ENCODE results near the gene A4GNT. TPM values are rescaled to one million over a fixed set of nuclear protein-coding genes. Genes with fewer than 3 reads are reported as not detected.

The A4GNT gene
- total and polyA plus RNA-seq, 2 of the 8 experiments (the other 6 are each of a cell fraction or from before 2014, with no cell fraction given) = not detected

GRCh38 chr3:138172625-138173024 is 40.4 kb upstream of the A4GNT start:
- Histone ChIP-seq H3K4me3 (ENCODE audit: extremely low read depth in 1 of 4, insufficient read depth in 2 of 4, low read depth in 3 of 4, low read length in 4 of 4) (no peak overlapping the region), H2BK15ac (ENCODE audit: low read length) (no peak overlapping the region), H3K79me2 (ENCODE audit: control insufficient read depth in 1 of 2, insufficient read depth in 2 of 2, low read length in 2 of 2) (peaks cover 0 to 20% of the 10 kb centered on the region in 2 experiments; a peak in 2 of 4 replicates), H3K4me1 (replicated peaks in 1 of 4; ENCODE audit: control insufficient read depth in 3 of 4, insufficient read depth in 4 of 4, low read length in 3 of 4) (no peaks in the 10 kb centered on the region; a peak in 1 of 7 replicates), H4K5ac (ENCODE audit: insufficient read length, low read depth, low read length) (no peak overlapping the region), H2BK5ac (ENCODE audit: low read depth, low read length) (no peak overlapping the region), H3K27me3 (replicated peaks in 1 of 4; ENCODE audit: control insufficient read depth in 3 of 4, extremely low read depth in 1 of 4, insufficient read depth in 3 of 4, low read length in 3 of 4) (no peaks in the 10 kb centered on the region), H3K9ac (replicated peaks in 1 of 4; ENCODE audit: extremely low read depth in 1 of 4, low read depth in 3 of 4, low read length in 3 of 4) (no peak overlapping the region), H4K8ac (ENCODE audit: extremely low read depth, insufficient read depth, low read length) (no peak overlapping the region), H2BK12ac (ENCODE audit: low read depth, low read length) (no peak overlapping the region), H4K91ac (replicated peaks; ENCODE audit: insufficient read length, low read length) (no peak overlapping the region), H2BK120ac (replicated peaks; ENCODE audit: low read depth, low read length) (no peak overlapping the region), H3K4ac (replicated peaks; ENCODE audit: insufficient read length, low read depth, low read length) (no peak overlapping the region), H3K4me2 (ENCODE audit: insufficient read depth in 1 of 2, low read depth in 2 of 2, low read length in 2 of 2) (no peak overlapping the region; a peak in 1 of 4 replicates), H3K9me3 (ENCODE audit: insufficient read depth in 2 of 2, low read depth in 1 of 2, low read length in 1 of 2) (no peaks in the 10 kb centered on the region), H3K79me1 (ENCODE audit: low read depth, low read length) (no peaks in the 10 kb centered on the region), H3K18ac (ENCODE audit: extremely low read depth, low read length) (no peak overlapping the region), H3K36me3 (ENCODE audit: control insufficient read depth in 2 of 4, insufficient read depth in 4 of 4, low read length in 3 of 4) (peaks cover 3 to 36% (median 8%) of the 10 kb centered on the region in 4 experiments; a peak in 7 of 8 replicates), H2AK5ac (ENCODE audit: low read depth, low read length) (no peak overlapping the region), H3K14ac (ENCODE audit: insufficient read length) (no peak overlapping the region), H4K20me1 (replicated peaks in 1 of 2; ENCODE audit: control insufficient read depth in 1 of 2, insufficient read depth in 2 of 2, low read length in 2 of 2) (no peaks in the 10 kb centered on the region), H3K56ac (replicated peaks; ENCODE audit: insufficient read length, low read depth, low read length) (no peak overlapping the region), H2BK20ac (ENCODE audit: low read length) (no peak overlapping the region), H3K23me2 (ENCODE audit: low read depth, low read length) (peaks cover 5% of the 10 kb centered on the region; the same call in 1 of the 2 replicates), H2AFZ (ENCODE audit: low read length) (no peak overlapping the region), H3K23ac (ENCODE audit: insufficient read length) (no peak overlapping the region), H3K27ac (ENCODE audit: low read depth, low read length) (no peak overlapping the region)
- POLR2A ChIA-PET (ENCODE audit: partially characterized antibody) = interaction anchor here (0.7 to 5.3 kb wide), 3 partner anchors 14 to 35 kb away, joined by 3 to 56 read pairs (median 3); partner anchors contain the start of gene ARMC8
- no peak for DNase-seq (ENCODE audit: low read depth in 1 of 2, low spot score in 2 of 2)
- no peak for FAIRE-seq
- TF ChIP-seq POLR2A (IDR thresholded peaks at IDR 0.05; ENCODE audit: control extremely low read depth in 1 of 2, low read depth in 2 of 2, low read length in 2 of 2) = no peak
- no peak for TF ChIP-seq KDM4A (IDR thresholded peaks at IDR 0.05; ENCODE audit: low read depth, low read length, severe bottlenecking)
- no peak for TF ChIP-seq BACH1 (IDR thresholded peaks at IDR 0.05; ENCODE audit: low read length)
- TF ChIP-seq POLR2AphosphoS5 (IDR thresholded peaks at IDR 0.05; ENCODE audit: low read depth, low read length) = no peak
- TF ChIP-seq RFX5 (IDR thresholded peaks at IDR 0.05; ENCODE audit: borderline replicate concordance, low read depth, low read length) = no peak
- no peak for TF ChIP-seq USF2 (IDR thresholded peaks at IDR 0.05; ENCODE audit: low read length)
- no peak for TF ChIP-seq HDAC2 (IDR thresholded peaks at IDR 0.05; ENCODE audit: borderline replicate concordance in 1 of 2, low read depth in 2 of 2, low read length in 2 of 2)
- no peak for TF ChIP-seq CBX8 (IDR thresholded peaks at IDR 0.05; ENCODE audit: borderline replicate concordance, low read depth, low read length)
- TF ChIP-seq BRCA1 (IDR thresholded peaks at IDR 0.05; ENCODE audit: low read depth, low read length) = no peak
- no peak for TF ChIP-seq KDM5A (IDR thresholded peaks at IDR 0.05; ENCODE audit: low read length)
- no peak for TF ChIP-seq MAX (IDR thresholded peaks at IDR 0.05)
- no peak for TF ChIP-seq ASH2L (IDR thresholded peaks at IDR 0.05; ENCODE audit: low read length)
- CTCF ChIA-PET (ENCODE audit: partially characterized antibody) = interaction anchor here (0.9 kb wide), 1 partner anchor 60 kb away, joined by 5 read pairs; no protein-coding TSS in a partner anchor
- WGBS, 2 experiments (ENCODE audit: extremely low coverage in 1 of 2, insufficient coverage in 1 of 2, insufficient read length in 1 of 2, insufficient replicate concordance in 2 of 2, low coverage in 1 of 2, low lambda C conversion rate in 2 of 2, missing lambda C conversion rate in 1 of 2) = 92% methylated on average over 2 of the region's 2 CpGs; no CpG with 5 or more reads in 1 of the 2 experiments

All from H1 (cell line).